Motor neuron (in vitro differentiated cells): ENCODE data around the gene POLDIP2. TPM values are rescaled to one million over a fixed set of nuclear protein-coding genes. Genes with fewer than 3 reads are reported as not detected.

Source experiments
- ATAC-seq, 8 experiments: fragments of 200-7000 bp; cut with Tn5 transposase; replicated peaks in 6 of 8; 2 replicates each; pipeline ENCODE4 v1.8.0; 2021; ENCODE audit warnings: mild to moderate bottlenecking in 8 of 8, moderate library complexity in 8 of 8
- H3K27ac ChIP-seq, 2 donors: fragments of 250-450 bp; sonication (Bioruptor Pico); 2 replicates each; pipeline ENCODE4 v1.9.0; 2021; ENCODE audit warnings: antibody characterized with exemption in 2 of 2, mild to moderate bottlenecking in 2 of 2, moderate library complexity in 1 of 2
- H3K4me1 ChIP-seq, 2 donors: fragments of 250-450 bp; sonication (Bioruptor Pico); replicated peaks in 1 of 2; 2 replicates each; pipeline ENCODE4 v1.6.1; 2021; ENCODE audit warnings: antibody characterized with exemption in 2 of 2, mild to moderate bottlenecking in 2 of 2, moderate library complexity in 1 of 2
- H3K4me3 ChIP-seq, 5 donors: fragments of 250-450 bp; sonication (Bioruptor Pico); 2 replicates each; pipeline ENCODE4 v1.9.0; 2021; ENCODE audit warnings: antibody characterized with exemption in 5 of 5, mild to moderate bottlenecking in 5 of 5, moderate library complexity in 4 of 5
- WGBS, 10 experiments: fragments of 450-650 bp; shearing (Covaris generic); methylation state at CpG; one replicate each; pipeline ENCODE4 v1.0.0; 2022; 5-methylcytosine and 5-hydroxymethylcytosine counted together
- in situ Hi-C, 9 experiments: fragments of 400-800 bp; cut with MboI; loops; one replicate each; pipeline ENCODE4 v1.15.0; 2021; ENCODE audit warnings: low sequenced_read_pairs in 9 of 9, low pct_unique_long_range_greater_than_20kb in 2 of 9; ENCODE audit not compliant: unreplicated experiment in 9 of 9
- total RNA-seq, 8 experiments: library from RNA; unstranded; fragments of 300-600 nt; gene quantifications; 2 replicates each; pipeline versions ENCODE4 v1.2.3 to v1.2.4, GENCODE V29; 2022

The POLDIP2 gene
- total RNA-seq, 8 experiments from 2014 or later = 34.5 to 97.9 (median 63.9) TPM

DNA sequence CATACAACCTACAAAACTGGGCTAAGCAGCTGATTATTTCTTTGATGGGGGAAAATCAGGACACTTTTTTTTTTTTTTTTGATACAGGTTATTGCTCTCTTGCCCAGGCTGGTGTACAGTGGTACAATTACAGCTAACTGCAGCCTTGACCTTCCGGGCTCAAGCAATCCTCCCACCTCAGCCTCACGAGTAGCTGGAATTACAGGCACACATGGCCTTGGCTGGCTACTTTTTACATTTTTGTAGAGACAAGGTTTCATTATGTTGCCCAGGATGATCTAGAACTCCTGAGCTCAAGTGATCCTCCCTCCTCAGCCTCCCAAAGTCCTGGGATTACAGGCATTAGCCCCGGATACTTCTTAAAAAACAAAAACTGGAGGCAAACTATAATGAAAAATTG is 58.9 kb downstream of the POLDIP2 start:
- Histone ChIP-seq H3K4me1 (no peaks in the 10 kb centered on the region), H3K4me3 (no peak overlapping the region), H3K27ac (no peak overlapping the region)
- no peak for ATAC-seq
- 60 to 100% (median 82%) methylated on average over 1 to 3 of the region's 3 CpGs; no CpG with 5 or more reads in 2 of the 10 experiments for WGBS, 10 experiments
- in situ Hi-C loops = no loop called here

Other genes starting within 250 kb of the POLDIP2 start
- 10 to 100 TPM; 17.5 to 93.4 (median 28.5) TPM for gene TMEM97, start 38.3 kb downstream of the POLDIP2 start, total RNA-seq
- gene IFT20, start 22.1 kb downstream of the POLDIP2 start, total RNA-seq = 100 to 1,000 TPM in 3 of 8 experiments, 10 to 100 TPM in 5; 30.7 to 106 (median 64.0) TPM
- 10 to 100 TPM; 20.8 to 69.2 (median 24.8) TPM for gene TNFAIP1, start 21.8 kb downstream of the POLDIP2 start, total RNA-seq
- gene SEBOX, start 7.7 kb upstream of the POLDIP2 start, total RNA-seq = under 1 TPM in 2 of 8 experiments, not detected in 6; 0.52 to 0.66 TPM
- gene VTN, start 12.8 kb upstream of the POLDIP2 start, total RNA-seq = 10 to 100 TPM in 1 of 8 experiments, under 1 TPM in 7; 0.40 to 12.0 (median 0.74) TPM
- gene SARM1, start 14.2 kb upstream of the POLDIP2 start, total RNA-seq = 10 to 100 TPM in 5 of 8 experiments, 1 to 10 TPM in 3; 2.0 to 21.7 (median 10.1) TPM
- gene SLC46A1, start 48.7 kb upstream of the POLDIP2 start, total RNA-seq = 10 to 100 TPM in 5 of 8 experiments, 1 to 10 TPM in 3; 6.5 to 19.3 (median 11.0) TPM
- under 1 TPM in 4 of 8 experiments, not detected in 4; 0.09 to 1.00 (median 0.40) TPM for gene SLC13A2, start 116.1 kb upstream of the POLDIP2 start, total RNA-seq
- gene FOXN1, start 148.8 kb upstream of the POLDIP2 start, total RNA-seq = under 1 TPM in 5 of 8 experiments, not detected in 3; 0.08 to 0.73 (median 0.66) TPM
- 10 to 100 TPM; 12.6 to 77.8 (median 39.2) TPM for gene UNC119, start 195.1 kb upstream of the POLDIP2 start, total RNA-seq
- 10 to 100 TPM; 39.0 to 56.7 (median 49.2) TPM for gene PIGS, start 214.0 kb upstream of the POLDIP2 start, total RNA-seq
- 100 to 1,000 TPM in 1 of 8 experiments, 10 to 100 TPM in 7; 15.3 to 104 (median 33.1) TPM for gene ALDOC, start 219.4 kb upstream of the POLDIP2 start, total RNA-seq
- 10 to 100 TPM in 4 of 8 experiments, 1 to 10 TPM in 4; 2.3 to 65.8 (median 9.8) TPM for gene SPAG5, start 241.5 kb upstream of the POLDIP2 start, total RNA-seq